ENCODE measurements around the gene FAM3B. TPM values are rescaled to one million over a fixed set of nuclear protein-coding genes. Genes with fewer than 3 reads are reported as not detected.

FAM3B gene
- total RNA-seq, 1 donor from 2014 or later = not detected

- TF ChIP-seq, protein P1, sequence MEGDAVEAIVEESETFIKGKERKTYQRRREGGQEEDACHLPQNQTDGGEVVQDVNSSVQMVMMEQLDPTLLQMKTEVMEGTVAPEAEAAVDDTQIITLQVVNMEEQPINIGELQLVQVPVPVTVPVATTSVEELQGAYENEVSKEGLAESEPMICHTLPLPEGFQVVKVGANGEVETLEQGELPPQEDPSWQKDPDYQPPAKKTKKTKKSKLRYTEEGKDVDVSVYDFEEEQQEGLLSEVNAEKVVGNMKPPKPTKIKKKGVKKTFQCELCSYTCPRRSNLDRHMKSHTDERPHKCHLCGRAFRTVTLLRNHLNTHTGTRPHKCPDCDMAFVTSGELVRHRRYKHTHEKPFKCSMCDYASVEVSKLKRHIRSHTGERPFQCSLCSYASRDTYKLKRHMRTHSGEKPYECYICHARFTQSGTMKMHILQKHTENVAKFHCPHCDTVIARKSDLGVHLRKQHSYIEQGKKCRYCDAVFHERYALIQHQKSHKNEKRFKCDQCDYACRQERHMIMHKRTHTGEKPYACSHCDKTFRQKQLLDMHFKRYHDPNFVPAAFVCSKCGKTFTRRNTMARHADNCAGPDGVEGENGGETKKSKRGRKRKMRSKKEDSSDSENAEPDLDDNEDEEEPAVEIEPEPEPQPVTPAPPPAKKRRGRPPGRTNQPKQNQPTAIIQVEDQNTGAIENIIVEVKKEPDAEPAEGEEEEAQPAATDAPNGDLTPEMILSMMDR (IDR thresholded peaks at IDR 0.05) = no peak
- Mint-ChIP-seq H3K4me3 (ENCODE audit: unreplicated experiment) (no peak overlapping the region), H3K27me3 (ENCODE audit: low read depth) (peaks cover 16% of the 10 kb centered on the region)
These were observed 53.6 kb downstream of the FAM3B start for GRCh38 chr21:41369920-41370839.

DNA sequence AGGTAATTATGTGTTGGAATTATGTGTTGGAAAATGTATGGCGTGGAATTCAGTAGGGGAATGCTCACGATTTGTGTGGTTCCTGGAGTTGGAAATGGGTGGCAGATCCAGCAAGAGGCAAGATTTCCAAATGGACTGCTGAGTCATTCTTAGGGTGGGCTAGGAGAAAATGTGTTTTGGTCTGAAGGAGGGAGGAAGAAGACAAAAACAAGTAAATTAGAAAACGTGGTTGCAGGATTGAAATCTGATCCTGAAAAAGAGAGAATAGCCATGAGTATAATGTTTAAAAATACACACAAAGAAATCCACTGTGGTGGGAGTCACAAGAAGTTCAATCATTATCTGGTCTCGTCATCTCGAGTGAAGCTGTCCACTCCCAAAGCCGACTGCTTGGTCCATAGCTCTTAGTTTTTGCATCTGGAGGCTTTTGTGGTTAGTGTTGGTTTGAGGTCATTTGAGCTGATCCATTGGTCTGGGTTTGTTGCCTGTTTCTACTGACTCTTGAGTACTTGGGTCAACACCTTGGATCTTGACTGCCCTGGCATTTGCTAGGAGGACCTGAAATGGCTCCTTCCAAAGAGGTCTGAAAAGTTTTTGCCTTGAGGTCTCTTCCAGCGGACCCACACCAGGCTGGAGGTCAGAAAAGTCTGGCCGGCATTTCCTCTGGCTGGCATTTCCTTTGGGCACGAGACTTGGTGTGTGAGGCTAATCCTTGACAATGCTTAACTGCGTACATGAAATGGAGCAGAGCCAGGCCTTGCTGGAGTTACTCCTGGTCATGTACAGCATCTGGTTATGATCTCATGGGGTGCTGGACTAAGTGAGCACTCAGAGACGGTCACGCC is 54.5 kb downstream of the FAM3B start:
- TF ChIP-seq, protein P1 (IDR thresholded peaks at IDR 0.05) = no peak
- peaks cover 16% of the 10 kb centered on the region for H3K27me3 Mint-ChIP-seq (ENCODE audit: low read depth)
- no peak overlapping the region for H3K27ac Mint-ChIP-seq (ENCODE audit: unreplicated experiment)
- no peak for DNase-seq (ENCODE audit: low spot score)
- no peak overlapping the region for H3K4me3 Mint-ChIP-seq (ENCODE audit: unreplicated experiment)
- no peaks in the 10 kb centered on the region for H3K9me3 Mint-ChIP-seq (ENCODE audit: low read depth)
- H3K36me3 Mint-ChIP-seq (ENCODE audit: low read depth) = no peaks in the 10 kb centered on the region
- peaks cover 5% of the 10 kb centered on the region for H3K4me1 Mint-ChIP-seq (ENCODE audit: low read depth)

More at GRCh38 chr21:41369920-41370839, 53.6 kb downstream of the FAM3B start:
- Mint-ChIP-seq H3K27ac (ENCODE audit: unreplicated experiment) (no peak overlapping the region), H3K9me3 (ENCODE audit: low read depth) (no peaks in the 10 kb centered on the region), H3K36me3 (ENCODE audit: low read depth) (no peaks in the 10 kb centered on the region), H3K4me1 (ENCODE audit: low read depth) (peaks cover 5% of the 10 kb centered on the region)
- peak; percentile 63 for DNase-seq (ENCODE audit: low spot score)

DNA sequence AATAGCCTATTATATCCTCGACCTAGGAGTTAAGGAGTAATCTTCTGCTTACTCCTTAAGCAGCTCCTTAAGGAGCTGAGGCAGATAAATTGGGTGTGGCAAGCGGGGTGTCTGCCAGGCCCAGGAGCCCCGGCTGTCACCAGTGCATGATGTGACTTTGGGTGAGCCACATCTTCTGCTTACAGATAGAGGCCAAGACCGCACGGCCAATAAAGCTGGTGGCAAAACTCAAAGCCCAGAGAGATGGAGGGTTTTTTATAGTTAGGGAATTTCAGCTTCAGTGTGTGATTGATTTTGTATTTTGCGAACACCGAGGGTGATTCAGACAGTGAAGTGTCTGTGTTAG is 55.1 kb downstream of the FAM3B start:
- Mint-ChIP-seq H3K4me1 (ENCODE audit: low read depth) (peaks cover 5% of the 10 kb centered on the region), H3K9me3 (ENCODE audit: low read depth) (no peaks in the 10 kb centered on the region)
- TF ChIP-seq, protein P1 (IDR thresholded peaks at IDR 0.05) = no peak

DNA sequence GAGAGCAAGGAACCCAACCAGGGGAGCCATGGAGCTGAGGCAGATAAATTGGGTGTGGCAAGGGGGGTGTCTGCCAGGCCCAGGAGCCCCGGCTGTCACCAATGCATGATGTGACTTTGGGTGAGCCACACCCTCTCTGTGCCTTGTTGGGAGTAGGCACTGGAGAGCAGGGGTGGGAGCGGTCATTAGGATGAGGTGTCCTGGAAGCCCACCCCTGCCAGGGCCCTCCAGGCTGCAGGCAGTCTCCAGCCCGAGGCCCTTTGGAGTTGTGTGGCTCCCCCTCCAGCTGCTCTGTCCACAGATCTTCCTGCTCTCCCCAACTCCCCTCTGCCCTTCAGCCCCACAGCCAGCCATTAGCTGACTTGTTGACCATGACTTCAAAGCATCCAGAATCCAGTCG is 56.7 kb downstream of the FAM3B start:
- Mint-ChIP-seq H3K9me3 (ENCODE audit: low read depth) (no peaks in the 10 kb centered on the region), H3K4me1 (ENCODE audit: low read depth) (peaks cover 5% of the 10 kb centered on the region), H3K27me3 (ENCODE audit: low read depth) (peaks cover 13% of the 10 kb centered on the region), H3K4me3 (ENCODE audit: unreplicated experiment) (no peak overlapping the region), H3K36me3 (ENCODE audit: low read depth) (no peaks in the 10 kb centered on the region), H3K27ac (ENCODE audit: unreplicated experiment) (no peak overlapping the region)
- TF ChIP-seq, protein P1 (IDR thresholded peaks at IDR 0.05) = no peak
- peak; percentile 58 for DNase-seq (ENCODE audit: low spot score)

More for the DNA sequence above, 55.1 kb downstream of the FAM3B start:
- H3K27ac Mint-ChIP-seq (ENCODE audit: unreplicated experiment) = no peak overlapping the region
- no peak for DNase-seq (ENCODE audit: low spot score)
- H3K27me3 Mint-ChIP-seq (ENCODE audit: low read depth) = peaks cover 15% of the 10 kb centered on the region
- no peak overlapping the region for H3K4me3 Mint-ChIP-seq (ENCODE audit: unreplicated experiment)
- no peaks in the 10 kb centered on the region for H3K36me3 Mint-ChIP-seq (ENCODE audit: low read depth)

GRCh38 chr21:41373763-41374162 is 57.2 kb downstream of the FAM3B start:
- H3K27ac Mint-ChIP-seq (ENCODE audit: unreplicated experiment) = no peak overlapping the region
- no peaks in the 10 kb centered on the region for H3K9me3 Mint-ChIP-seq (ENCODE audit: low read depth)
- no peak overlapping the region for H3K4me3 Mint-ChIP-seq (ENCODE audit: unreplicated experiment)
- peaks cover 11% of the 10 kb centered on the region for H3K27me3 Mint-ChIP-seq (ENCODE audit: low read depth)
- TF ChIP-seq, protein P1 (IDR thresholded peaks at IDR 0.05) = no peak
- peak; percentile 72 for DNase-seq (ENCODE audit: low spot score)
- H3K36me3 Mint-ChIP-seq (ENCODE audit: low read depth) = no peaks in the 10 kb centered on the region
- peaks cover 5% of the 10 kb centered on the region for H3K4me1 Mint-ChIP-seq (ENCODE audit: low read depth)

Measured in chondrocyte (in vitro differentiated cells).